Lung (tissue), 12 donors: ENCODE data around the gene MSRB2. TPM values are rescaled to one million over a fixed set of nuclear protein-coding genes. Genes with fewer than 3 reads are reported as not detected.

Experiments
- ATAC-seq: fragments of 200-7000 bp; cut with Tn5 transposase; one replicate; pipeline ENCODE4 v1.9.1; 2020; ENCODE audit warnings: moderate number of reproducible peaks; ENCODE audit not compliant: insufficient read depth, low FRiP score
- DNase-seq, 3 donors: peaks; one replicate each; pipeline ENCODE4 v3.0.0-alpha.2; 2013 to 2017
- H3K27ac ChIP-seq, 2 donors: one replicate each; pipeline ENCODE4 v1.5.1; 2013; ENCODE audit warnings: mild to moderate bottlenecking in 2 of 2, moderate library complexity in 2 of 2, control low read depth in 1 of 2, inconsistent platforms in 1 of 2, low read depth in 1 of 2, low read length in 1 of 2
- H3K27me3 ChIP-seq, 3 donors: one replicate each; pipeline ENCODE4 v1.5.1; 2013; ENCODE audit warnings: low read length in 2 of 3; ENCODE audit not compliant: control insufficient read depth in 3 of 3, insufficient read depth in 3 of 3
- H3K36me3 ChIP-seq, 4 donors: one replicate each; pipeline ENCODE4 v1.5.1; 2013; ENCODE audit warnings: low read length in 4 of 4, mild to moderate bottlenecking in 1 of 4, moderate library complexity in 1 of 4; ENCODE audit not compliant: control insufficient read depth in 4 of 4, insufficient read depth in 4 of 4
- H3K4me1 ChIP-seq, 5 donors: one replicate each; pipeline ENCODE4 v1.5.1; 2013; ENCODE audit warnings: low read length in 5 of 5, mild to moderate bottlenecking in 2 of 5, moderate library complexity in 1 of 5; ENCODE audit not compliant: control insufficient read depth in 5 of 5, insufficient read depth in 5 of 5
- H3K4me3 ChIP-seq: one replicate; pipeline ENCODE4 v1.5.1; 2013; ENCODE audit warnings: mild to moderate bottlenecking, control low read depth, moderate library complexity
- H3K9ac ChIP-seq, 2 donors: one replicate each; pipeline ENCODE4 v1.5.1; 2013; ENCODE audit warnings: low read length in 2 of 2, control low read depth in 1 of 2; ENCODE audit not compliant: insufficient read depth in 1 of 2
- H3K9me3 ChIP-seq, 4 donors: one replicate each; pipeline ENCODE4 v1.5.1; 2013; ENCODE audit warnings: low read length in 3 of 4, mild to moderate bottlenecking in 1 of 4, moderate library complexity in 1 of 4; ENCODE audit not compliant: control insufficient read depth in 4 of 4, insufficient read depth in 3 of 4
- WGBS, 2 donors: extraction: QIAGEN DNeasy Blood & Tissue Kit; methylation state at CpG; one replicate each; pipeline ENCODE4 v1.1.7; 2013; 5-methylcytosine and 5-hydroxymethylcytosine counted together
- polyA plus RNA-seq, 2 donors: library from polyadenylated mRNA; stranded (reverse); fragments of 200-250 nt; gene quantifications; one replicate each; pipeline ENCODE4 v1.2.1, GENCODE V29; 2013
- total RNA-seq, 2 donors: library from RNA; depleted of rRNA in 1 of 2; stranded (reverse); fragments of >200 nt in 1 of 2; gene quantifications; one replicate each; pipeline ENCODE4 v1.2.1, GENCODE V29; 2014 to 2021
- TF ChIP-seq, protein P1 (sequence below): IDR thresholded peaks from 2 replicates; pipeline ENCODE4 v1.5.1; 2012; ENCODE audit warnings: mild to moderate bottlenecking; ENCODE audit errors: control extremely low read depth, extremely low read depth
- donor health status: control.
- donor health status: control.
- donor health status: Bipolar disorder and iron deficiency.
- donor health status: healthy.
- donor health status: DM: yes; HTN: yes; CAD: no.

MSRB2 gene
- total and polyA plus RNA-seq, 4 donors = 15.6 to 27.1 (median 20.5) TPM

- DNase-seq (peak; percentile 77 to 84 (median 78)), ATAC-seq (no peak)
- Histone ChIP-seq H3K4me1 (peaks cover 0 to 6% (median 0%) of the 10 kb centered on the region in 5 donors), H3K9me3 (peaks cover 0 to 6% (median 0%) of the 10 kb centered on the region in 4 donors), H3K36me3 (peaks cover 0 to 1% (median 0%) of the 10 kb centered on the region in 4 donors), H3K9ac (no peak overlapping the region), H3K4me3 (no peak overlapping the region), H3K27ac (no peak overlapping the region), H3K27me3 (no peaks in the 10 kb centered on the region)
- WGBS, 2 donors = 23 to 57% methylated on average over 1 of the region's 1 CpG
- TF ChIP-seq, protein P1, sequence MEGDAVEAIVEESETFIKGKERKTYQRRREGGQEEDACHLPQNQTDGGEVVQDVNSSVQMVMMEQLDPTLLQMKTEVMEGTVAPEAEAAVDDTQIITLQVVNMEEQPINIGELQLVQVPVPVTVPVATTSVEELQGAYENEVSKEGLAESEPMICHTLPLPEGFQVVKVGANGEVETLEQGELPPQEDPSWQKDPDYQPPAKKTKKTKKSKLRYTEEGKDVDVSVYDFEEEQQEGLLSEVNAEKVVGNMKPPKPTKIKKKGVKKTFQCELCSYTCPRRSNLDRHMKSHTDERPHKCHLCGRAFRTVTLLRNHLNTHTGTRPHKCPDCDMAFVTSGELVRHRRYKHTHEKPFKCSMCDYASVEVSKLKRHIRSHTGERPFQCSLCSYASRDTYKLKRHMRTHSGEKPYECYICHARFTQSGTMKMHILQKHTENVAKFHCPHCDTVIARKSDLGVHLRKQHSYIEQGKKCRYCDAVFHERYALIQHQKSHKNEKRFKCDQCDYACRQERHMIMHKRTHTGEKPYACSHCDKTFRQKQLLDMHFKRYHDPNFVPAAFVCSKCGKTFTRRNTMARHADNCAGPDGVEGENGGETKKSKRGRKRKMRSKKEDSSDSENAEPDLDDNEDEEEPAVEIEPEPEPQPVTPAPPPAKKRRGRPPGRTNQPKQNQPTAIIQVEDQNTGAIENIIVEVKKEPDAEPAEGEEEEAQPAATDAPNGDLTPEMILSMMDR = no peak
Observed at GRCh38 chr10:23053036-23053435, 42.3 kb upstream of the MSRB2 start.

DNA sequence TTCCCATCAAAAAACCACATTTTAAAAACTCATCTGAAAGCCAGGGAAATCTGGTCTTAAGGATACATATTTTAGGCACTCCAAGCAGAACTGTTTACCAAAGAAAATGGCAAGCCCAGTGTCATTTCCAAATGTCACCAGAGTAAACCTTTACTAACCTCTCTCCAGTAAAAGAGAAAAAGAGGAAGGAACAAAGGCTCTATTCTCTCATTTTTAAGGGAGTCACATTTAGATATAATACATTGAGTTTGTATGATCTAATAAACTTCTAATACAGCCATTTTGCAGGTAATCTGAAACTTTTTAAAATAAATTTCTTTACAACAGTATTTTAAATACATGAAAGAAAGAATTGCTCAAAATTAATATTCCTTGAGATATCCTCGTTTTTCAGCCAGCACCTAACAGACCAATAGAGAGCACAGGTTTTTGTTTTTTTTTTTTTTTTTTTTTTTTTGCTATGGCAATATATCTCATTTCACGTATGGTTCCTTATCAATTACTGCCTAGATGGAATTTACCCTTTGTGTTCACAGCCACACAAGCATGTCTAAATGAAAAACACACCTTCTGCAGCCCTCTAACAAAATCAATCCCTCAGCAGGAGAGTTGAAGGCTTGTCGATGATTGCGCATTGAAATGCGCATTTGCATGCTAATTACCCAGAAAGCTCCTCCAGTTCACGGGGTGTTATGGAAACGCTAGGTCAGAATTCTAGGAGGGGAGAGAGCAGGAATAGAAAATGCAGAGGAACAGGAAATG, 39.8 kb upstream of the MSRB2 start:
- DNase-seq (no peak), ATAC-seq (no peak)
- Histone ChIP-seq H3K4me3 (no peak overlapping the region), H3K27ac (no peak overlapping the region), H3K36me3 (peaks cover 0 to 1% (median 0%) of the 10 kb centered on the region in 4 donors), H3K4me1 (peaks cover 0 to 5% (median 0%) of the 10 kb centered on the region in 5 donors), H3K9me3 (peaks cover 0 to 8% (median 0%) of the 10 kb centered on the region in 4 donors), H3K9ac (no peak overlapping the region), H3K27me3 (no peaks in the 10 kb centered on the region)
- WGBS, 2 donors = 57 to 74% methylated on average over 7 of the region's 7 CpGs
- TF ChIP-seq, protein P1 = no peak

DNA sequence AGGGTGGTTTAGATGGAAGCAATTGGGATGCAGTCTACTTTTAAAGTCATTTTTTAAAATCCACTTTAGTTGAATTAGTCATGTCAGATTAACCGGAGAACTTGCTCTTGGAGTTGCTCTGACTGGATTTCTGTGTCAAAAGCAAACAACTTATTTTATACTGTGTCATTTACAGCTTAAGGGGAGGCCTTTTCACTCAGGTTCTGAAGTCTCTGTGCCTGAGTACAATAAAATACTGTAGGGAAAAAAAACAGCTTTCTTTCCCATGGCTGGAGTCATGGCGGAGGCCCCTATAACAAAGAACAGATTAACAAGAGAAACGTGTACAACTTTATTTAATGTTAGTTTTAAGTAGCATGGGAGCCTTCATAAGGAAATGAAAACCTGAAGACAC, 39.2 kb upstream of the MSRB2 start:
- H3K27me3 ChIP-seq = no peaks in the 10 kb centered on the region
- H3K4me3 ChIP-seq = no peak overlapping the region
- DNase-seq (no peak), ATAC-seq (no peak)
- no peak overlapping the region for H3K9ac ChIP-seq
- H3K27ac ChIP-seq = no peak overlapping the region
- WGBS, 2 donors = 71 to 84% methylated on average over 3 of the region's 3 CpGs
- peaks cover 0 to 5% (median 0%) of the 10 kb centered on the region in 5 donors for H3K4me1 ChIP-seq
- peaks cover 0 to 8% (median 0%) of the 10 kb centered on the region in 4 donors for H3K9me3 ChIP-seq
- H3K36me3 ChIP-seq = peaks cover 0 to 1% (median 0%) of the 10 kb centered on the region in 4 donors
- TF ChIP-seq, protein P1 = no peak
